IPS-15b (cell line): ENCODE results near the gene FBXO34.
"Not testable (repeated sequence)": the region's sequence is repeated elsewhere in the genome, so short reads cannot be mapped to it uniquely, and the experiment has no call there.

Experiments
- H3K27me3 ChIP-seq: one replicate; pipeline ENCODE4 v1.6.1; 2013; ENCODE audit warnings: low read length; ENCODE audit not compliant: control insufficient read depth, insufficient read depth
- H3K36me3 ChIP-seq: one replicate; pipeline ENCODE4 v1.6.1; 2013; ENCODE audit warnings: low read length; ENCODE audit not compliant: control insufficient read depth, insufficient read depth
- H3K4me1 ChIP-seq: one replicate; pipeline ENCODE4 v1.6.1; 2013; ENCODE audit warnings: mild to moderate bottlenecking, low read length; ENCODE audit not compliant: control insufficient read depth, insufficient read depth
- H3K4me3 ChIP-seq: one replicate; pipeline ENCODE4 v1.5.1; 2013; ENCODE audit warnings: low read depth, low read length
- H3K9ac ChIP-seq: one replicate; pipeline ENCODE4 v1.6.1; 2013; ENCODE audit warnings: low read depth, mild to moderate bottlenecking, low read length
- H3K9me3 ChIP-seq: one replicate; pipeline ENCODE4 v1.6.1; 2013; ENCODE audit warnings: mild to moderate bottlenecking, low read length; ENCODE audit not compliant: control insufficient read depth, insufficient read depth

Gene FBXO34

DNA sequence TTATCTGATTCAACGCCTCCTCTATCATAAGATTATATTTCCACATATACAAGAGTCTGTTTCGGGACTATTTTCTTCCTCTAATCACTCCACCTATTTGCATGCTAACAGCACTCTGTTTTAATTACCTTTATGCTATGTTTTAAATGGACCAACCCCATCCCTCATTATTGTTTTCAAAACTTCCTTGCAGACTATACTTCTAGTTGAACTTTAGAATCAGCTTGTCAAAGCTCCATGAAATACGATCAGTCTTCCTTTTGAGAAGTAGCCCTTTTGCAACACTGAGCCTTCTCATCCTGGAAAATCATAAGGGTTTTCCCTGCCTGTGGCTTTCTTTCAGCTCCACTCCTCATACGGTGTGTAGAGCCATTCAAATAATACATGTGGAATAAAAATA, 103.5 kb downstream of the FBXO34 start:
- Histone ChIP-seq H3K4me1 (no peaks in the 10 kb centered on the region), H3K9me3 (no peaks in the 10 kb centered on the region), H3K9ac (no peak overlapping the region), H3K4me3 (no peak overlapping the region), H3K36me3 (peaks cover 3% of the 10 kb centered on the region), H3K27me3 (no peaks in the 10 kb centered on the region)

- Histone ChIP-seq H3K36me3 (peaks cover 6% of the 10 kb centered on the region), H3K4me3 (no peak overlapping the region), H3K27me3 (no peaks in the 10 kb centered on the region), H3K9me3 (no peaks in the 10 kb centered on the region), H3K9ac (no peak overlapping the region), H3K4me1 (no peaks in the 10 kb centered on the region)
These were observed 106.0 kb downstream of the FBXO34 start for GRCh38 chr14:55377236-55377635.

DNA sequence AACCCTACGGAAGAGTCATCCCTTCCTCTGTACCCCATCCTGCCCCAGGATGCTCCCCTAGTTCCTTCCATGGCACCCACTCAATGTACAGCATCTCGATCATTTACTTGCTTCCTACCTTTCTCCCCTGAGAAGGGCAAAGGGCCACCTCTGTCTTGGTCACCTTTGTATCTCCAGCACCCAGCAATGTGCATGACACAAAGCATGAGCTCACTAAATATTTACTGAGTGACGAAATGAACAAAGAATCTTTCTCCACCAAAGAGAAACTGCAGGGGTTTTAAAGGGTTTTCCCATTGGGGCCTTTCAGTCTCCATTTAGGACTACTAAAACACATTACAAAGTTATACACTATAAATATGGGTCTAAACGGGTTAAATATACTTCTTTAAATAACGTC, 109.8 kb downstream of the FBXO34 start:
- Histone ChIP-seq H3K4me3 (no peak overlapping the region), H3K27me3 (no peaks in the 10 kb centered on the region), H3K36me3 (peaks cover 9% of the 10 kb centered on the region), H3K9me3 (no peaks in the 10 kb centered on the region), H3K9ac (no peak overlapping the region), H3K4me1 (no peaks in the 10 kb centered on the region)

DNA sequence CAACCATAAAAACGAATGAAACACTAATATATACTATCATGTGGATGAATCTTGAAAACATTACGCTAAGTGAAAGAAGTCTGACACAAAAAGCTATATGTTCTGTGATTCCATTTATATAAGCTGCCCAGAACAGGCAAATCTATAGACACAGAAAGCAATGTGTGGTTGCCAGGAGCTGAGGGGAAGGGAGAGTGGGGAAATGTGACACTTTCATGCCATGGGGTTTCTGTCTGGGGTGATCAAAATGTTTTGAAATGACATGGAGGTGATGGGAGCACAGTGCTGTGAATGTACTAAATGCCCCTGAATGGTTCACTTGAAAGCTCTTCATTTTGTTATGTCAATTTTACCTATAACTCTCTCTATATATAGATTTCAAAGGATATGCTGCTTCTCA, 110.3 kb downstream of the FBXO34 start:
- no peak overlapping the region for H3K9ac ChIP-seq
- no peaks in the 10 kb centered on the region for H3K4me1 ChIP-seq
- H3K36me3 ChIP-seq: peaks cover 9% of the 10 kb centered on the region
- H3K27me3 ChIP-seq: no peaks in the 10 kb centered on the region
- H3K4me3 ChIP-seq: no peak overlapping the region
- no peaks in the 10 kb centered on the region for H3K9me3 ChIP-seq

- H3K9me3 ChIP-seq: no peaks in the 10 kb centered on the region
- H3K4me1 ChIP-seq: no peaks in the 10 kb centered on the region
- H3K27me3 ChIP-seq: no peaks in the 10 kb centered on the region
- no peak overlapping the region for H3K9ac ChIP-seq
- no peak overlapping the region for H3K4me3 ChIP-seq
- peaks cover 9% of the 10 kb centered on the region for H3K36me3 ChIP-seq
These were observed 111.3 kb downstream of the FBXO34 start for GRCh38 chr14:55382483-55382882.

DNA sequence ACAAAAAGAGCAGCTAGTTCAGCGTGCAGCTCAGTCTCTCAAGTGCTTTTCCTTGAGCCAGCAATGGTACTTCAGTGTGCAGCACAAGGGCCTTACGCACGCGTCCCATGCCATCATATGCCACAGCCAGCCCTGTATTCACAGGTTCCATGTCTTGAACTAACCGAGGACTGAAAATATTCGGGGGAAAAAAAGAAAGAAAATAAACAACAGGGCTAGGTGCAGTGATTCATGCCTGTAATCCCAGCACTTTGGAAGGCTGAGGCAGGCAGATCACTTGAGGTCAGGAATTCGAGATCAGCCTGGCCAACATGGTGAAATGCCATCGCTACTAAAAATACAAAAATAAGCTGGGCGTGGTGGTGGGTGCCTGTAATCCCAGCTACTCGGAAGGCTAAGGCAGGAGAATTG, 111.8 kb downstream of the FBXO34 start:
- H3K9ac ChIP-seq, H3K9me3 ChIP-seq, H3K4me3 ChIP-seq, H3K36me3 ChIP-seq, H3K4me1 ChIP-seq, H3K27me3 ChIP-seq: not testable (repeated sequence)

DNA sequence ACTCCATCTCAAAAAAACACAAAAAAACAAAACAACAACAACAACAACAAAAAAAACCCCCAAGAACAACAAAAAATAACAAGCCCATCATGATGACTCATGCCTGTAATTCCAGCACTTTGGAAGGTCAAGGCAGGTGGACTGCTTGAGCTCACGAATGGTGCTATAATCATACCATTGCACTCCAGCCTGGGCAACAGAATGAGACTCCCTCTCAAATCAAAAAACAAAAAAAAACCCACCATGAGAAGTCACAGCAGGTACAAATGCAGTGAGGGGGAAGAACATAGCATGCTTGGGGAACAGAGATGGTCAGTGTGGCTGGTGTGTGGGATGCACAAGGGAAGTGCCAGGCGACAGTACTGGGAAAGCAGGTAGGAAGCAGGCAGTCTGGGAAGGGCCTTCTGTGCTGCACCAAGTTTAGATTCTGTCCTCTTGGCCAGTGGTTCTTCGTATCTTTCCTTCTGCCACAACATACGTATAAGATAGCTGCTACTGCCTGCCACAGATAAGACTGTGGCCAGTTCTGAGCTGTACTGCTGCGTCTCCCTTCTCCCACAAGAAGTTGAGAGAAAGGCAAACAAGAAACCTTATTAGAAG, 112.4 kb downstream of the FBXO34 start:
- H3K9me3 ChIP-seq: no peaks in the 10 kb centered on the region
- no peak overlapping the region for H3K9ac ChIP-seq
- H3K4me3 ChIP-seq: no peak overlapping the region
- peaks cover 6% of the 10 kb centered on the region for H3K36me3 ChIP-seq
- H3K27me3 ChIP-seq: no peaks in the 10 kb centered on the region
- no peaks in the 10 kb centered on the region for H3K4me1 ChIP-seq

DNA sequence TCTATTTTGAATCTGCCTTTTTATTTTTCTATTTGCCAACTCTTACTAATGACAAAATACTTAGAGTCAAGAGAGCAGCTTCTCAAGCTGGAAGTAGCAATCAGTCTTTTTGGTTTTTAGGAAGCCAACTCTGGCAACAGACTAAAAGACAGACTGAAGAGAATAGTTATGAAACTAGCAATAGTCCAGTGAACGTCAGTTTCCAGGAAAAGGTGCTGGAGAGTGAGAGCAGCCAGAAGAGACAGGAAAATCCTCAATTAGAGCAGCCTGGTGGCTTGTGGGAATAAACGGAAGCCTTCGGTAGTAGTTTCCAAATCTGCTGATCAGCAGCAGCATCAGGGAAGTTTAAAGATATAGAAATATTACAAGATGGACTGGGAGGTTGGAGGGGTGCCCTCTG, 113.3 kb downstream of the FBXO34 start:
- no peaks in the 10 kb centered on the region for H3K27me3 ChIP-seq
- no peak overlapping the region for H3K4me3 ChIP-seq
- peaks cover 6% of the 10 kb centered on the region for H3K36me3 ChIP-seq
- H3K4me1 ChIP-seq: no peaks in the 10 kb centered on the region
- H3K9me3 ChIP-seq: no peaks in the 10 kb centered on the region
- no peak overlapping the region for H3K9ac ChIP-seq

DNA sequence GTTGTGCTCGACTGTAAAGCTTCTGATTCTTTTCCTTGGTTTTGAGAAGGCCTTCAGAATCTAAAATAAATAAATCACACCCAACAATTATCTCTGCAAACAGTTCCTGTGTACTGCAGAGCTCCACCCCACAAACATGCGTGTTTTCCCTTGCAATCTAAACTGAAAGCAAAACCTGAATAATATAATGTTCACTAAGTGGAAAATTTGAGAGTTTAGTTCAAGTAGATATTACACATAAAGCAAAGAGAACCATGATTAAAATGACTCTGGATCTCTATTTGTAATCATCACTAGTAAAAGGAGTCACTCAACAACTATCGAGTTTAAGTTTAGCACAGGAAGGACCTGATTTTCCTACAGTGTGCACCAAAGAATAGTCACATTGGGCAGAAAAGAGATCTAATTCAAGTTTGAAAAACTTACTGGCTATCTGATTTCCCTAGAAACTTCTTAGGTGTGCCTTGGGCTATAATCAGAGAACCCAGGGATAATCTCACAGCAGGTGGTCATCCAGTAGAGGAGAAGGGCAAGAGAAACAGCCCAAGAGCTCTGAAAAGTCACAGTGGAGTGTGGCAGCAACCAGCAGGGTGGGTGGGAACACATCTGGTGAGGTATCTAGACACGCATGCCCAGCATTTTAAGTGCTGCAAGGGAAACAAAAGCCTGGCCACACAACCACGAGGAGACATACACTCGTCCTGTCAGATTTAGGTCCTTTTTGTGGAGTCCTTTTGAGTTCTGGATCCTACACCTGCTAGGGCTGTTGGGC, 115.0 kb downstream of the FBXO34 start:
- Histone ChIP-seq H3K27me3 (no peaks in the 10 kb centered on the region), H3K4me3 (no peak overlapping the region), H3K36me3 (peaks cover 3% of the 10 kb centered on the region), H3K4me1 (no peaks in the 10 kb centered on the region), H3K9ac (no peak overlapping the region), H3K9me3 (no peaks in the 10 kb centered on the region)

- H3K9ac ChIP-seq: no peak overlapping the region
- H3K4me3 ChIP-seq: no peak overlapping the region
- H3K27me3 ChIP-seq: no peaks in the 10 kb centered on the region
- H3K4me1 ChIP-seq: no peaks in the 10 kb centered on the region
- H3K36me3 ChIP-seq: peaks cover 3% of the 10 kb centered on the region
- no peaks in the 10 kb centered on the region for H3K9me3 ChIP-seq
These were observed 115.9 kb downstream of the FBXO34 start for GRCh38 chr14:55387121-55387520.

GRCh38 chr14:55388160-55388559, 116.9 kb downstream of the FBXO34 start:
- Histone ChIP-seq H3K4me1 (no peaks in the 10 kb centered on the region), H3K4me3 (no peak overlapping the region), H3K36me3 (peaks cover 3% of the 10 kb centered on the region), H3K9ac (no peak overlapping the region), H3K27me3 (no peaks in the 10 kb centered on the region), H3K9me3 (no peaks in the 10 kb centered on the region)

- H3K9ac ChIP-seq: no peak overlapping the region
- H3K4me1 ChIP-seq: no peaks in the 10 kb centered on the region
- no peaks in the 10 kb centered on the region for H3K36me3 ChIP-seq
- H3K9me3 ChIP-seq: no peaks in the 10 kb centered on the region
- no peaks in the 10 kb centered on the region for H3K27me3 ChIP-seq
- H3K4me3 ChIP-seq: no peak overlapping the region
These were observed 118.1 kb downstream of the FBXO34 start for GRCh38 chr14:55389330-55389729.
